AG09309 (cell line): ENCODE results near the gene MEN1.
"Not testable (repeated sequence)": the region's sequence is repeated elsewhere in the genome, so short reads cannot be mapped to it uniquely, and the experiment has no call there.

Source experiments
- DNase-seq: peaks from one replicate; pipeline ENCODE4 v3.0.0-alpha.2; 2010; ENCODE audit warnings: low read depth
- H3K4me3 ChIP-seq: 2 replicates; pipeline ENCODE4 v1.5.1; 2011; ENCODE audit warnings: mild to moderate bottlenecking, low read depth, low read length, moderate library complexity; ENCODE audit not compliant: control insufficient read depth
- TF ChIP-seq, protein P1 (sequence below): IDR thresholded peaks from 2 replicates; pipeline ENCODE4 v1.5.1; 2011; ENCODE audit warnings: mild to moderate bottlenecking, low read depth, low read length, inconsistent platforms; ENCODE audit not compliant: insufficient read depth, control insufficient read depth; ENCODE audit errors: missing control alignments

The MEN1 gene

DNA sequence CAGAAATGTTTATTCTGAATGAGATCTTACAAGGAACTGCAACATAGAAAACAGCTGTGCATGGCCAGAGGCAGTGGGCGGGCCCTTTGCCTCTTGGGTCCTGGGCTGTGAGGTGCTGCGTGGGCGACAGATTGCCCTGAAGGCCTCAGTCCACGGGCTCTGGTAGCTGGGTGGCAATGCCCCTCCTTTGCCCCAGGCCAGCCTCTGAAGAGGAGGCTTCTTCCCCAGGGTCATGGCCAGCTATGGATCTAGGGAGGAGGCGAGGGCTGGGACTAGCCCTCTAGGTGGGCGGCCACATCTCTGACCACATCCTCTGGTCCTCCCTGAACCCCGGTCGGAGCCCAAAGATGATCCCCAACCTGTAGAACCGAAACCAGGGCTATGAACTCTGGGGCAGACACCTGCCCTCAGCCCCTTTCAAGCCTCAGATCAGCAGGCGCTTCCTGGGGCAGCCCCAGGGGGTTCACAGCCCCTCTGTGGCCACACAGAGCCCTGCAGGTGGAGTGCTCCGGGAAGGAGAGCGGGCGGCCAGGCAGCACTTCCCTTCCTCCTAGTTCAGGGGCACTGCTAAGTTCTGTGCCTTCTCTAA, 40.7 kb upstream of the MEN1 start:
- TF ChIP-seq, protein P1, sequence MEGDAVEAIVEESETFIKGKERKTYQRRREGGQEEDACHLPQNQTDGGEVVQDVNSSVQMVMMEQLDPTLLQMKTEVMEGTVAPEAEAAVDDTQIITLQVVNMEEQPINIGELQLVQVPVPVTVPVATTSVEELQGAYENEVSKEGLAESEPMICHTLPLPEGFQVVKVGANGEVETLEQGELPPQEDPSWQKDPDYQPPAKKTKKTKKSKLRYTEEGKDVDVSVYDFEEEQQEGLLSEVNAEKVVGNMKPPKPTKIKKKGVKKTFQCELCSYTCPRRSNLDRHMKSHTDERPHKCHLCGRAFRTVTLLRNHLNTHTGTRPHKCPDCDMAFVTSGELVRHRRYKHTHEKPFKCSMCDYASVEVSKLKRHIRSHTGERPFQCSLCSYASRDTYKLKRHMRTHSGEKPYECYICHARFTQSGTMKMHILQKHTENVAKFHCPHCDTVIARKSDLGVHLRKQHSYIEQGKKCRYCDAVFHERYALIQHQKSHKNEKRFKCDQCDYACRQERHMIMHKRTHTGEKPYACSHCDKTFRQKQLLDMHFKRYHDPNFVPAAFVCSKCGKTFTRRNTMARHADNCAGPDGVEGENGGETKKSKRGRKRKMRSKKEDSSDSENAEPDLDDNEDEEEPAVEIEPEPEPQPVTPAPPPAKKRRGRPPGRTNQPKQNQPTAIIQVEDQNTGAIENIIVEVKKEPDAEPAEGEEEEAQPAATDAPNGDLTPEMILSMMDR: no peak
- no peak overlapping the region for H3K4me3 ChIP-seq
- DNase-seq: no peak

DNA sequence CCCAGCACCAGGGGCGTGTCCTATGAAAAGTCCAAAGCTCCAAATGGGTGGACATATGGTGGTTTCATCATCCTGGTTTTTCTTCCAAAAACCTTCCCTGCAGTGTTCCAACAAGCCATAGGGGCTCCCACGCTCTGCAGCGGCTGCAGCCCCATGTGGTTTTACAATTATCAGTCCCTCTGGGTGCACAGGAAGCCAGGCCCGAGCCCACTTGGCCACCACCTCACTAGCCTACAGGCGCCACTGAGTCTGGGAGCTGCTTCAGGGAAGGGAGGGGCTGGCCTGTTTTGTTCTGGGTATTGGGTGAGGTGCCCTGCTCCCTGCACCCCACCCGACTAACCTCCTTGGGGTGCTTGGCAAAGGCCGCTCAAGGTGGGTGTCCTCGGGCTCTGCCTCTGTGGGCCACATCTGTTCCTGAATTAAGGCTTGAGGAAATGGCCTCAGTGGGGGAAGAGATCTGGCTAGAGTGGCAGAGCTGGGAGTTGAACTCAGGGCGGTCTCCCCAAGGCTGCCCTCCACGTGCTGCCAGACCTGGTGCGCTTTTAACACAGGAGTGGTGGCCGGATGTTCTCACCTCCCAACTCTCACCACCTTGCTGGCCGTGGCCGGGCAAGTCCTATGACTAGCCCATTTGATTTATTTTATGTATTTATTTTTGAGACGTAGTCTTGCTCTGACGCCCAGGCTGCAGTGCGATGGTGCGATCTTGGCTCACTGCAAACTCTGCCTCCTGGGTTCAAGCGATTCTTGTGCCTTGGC, 39.4 kb upstream of the MEN1 start:
- TF ChIP-seq, protein P1: peak; percentile 26
- H3K4me3 ChIP-seq: no peak overlapping the region
- DNase-seq: no peak

DNA sequence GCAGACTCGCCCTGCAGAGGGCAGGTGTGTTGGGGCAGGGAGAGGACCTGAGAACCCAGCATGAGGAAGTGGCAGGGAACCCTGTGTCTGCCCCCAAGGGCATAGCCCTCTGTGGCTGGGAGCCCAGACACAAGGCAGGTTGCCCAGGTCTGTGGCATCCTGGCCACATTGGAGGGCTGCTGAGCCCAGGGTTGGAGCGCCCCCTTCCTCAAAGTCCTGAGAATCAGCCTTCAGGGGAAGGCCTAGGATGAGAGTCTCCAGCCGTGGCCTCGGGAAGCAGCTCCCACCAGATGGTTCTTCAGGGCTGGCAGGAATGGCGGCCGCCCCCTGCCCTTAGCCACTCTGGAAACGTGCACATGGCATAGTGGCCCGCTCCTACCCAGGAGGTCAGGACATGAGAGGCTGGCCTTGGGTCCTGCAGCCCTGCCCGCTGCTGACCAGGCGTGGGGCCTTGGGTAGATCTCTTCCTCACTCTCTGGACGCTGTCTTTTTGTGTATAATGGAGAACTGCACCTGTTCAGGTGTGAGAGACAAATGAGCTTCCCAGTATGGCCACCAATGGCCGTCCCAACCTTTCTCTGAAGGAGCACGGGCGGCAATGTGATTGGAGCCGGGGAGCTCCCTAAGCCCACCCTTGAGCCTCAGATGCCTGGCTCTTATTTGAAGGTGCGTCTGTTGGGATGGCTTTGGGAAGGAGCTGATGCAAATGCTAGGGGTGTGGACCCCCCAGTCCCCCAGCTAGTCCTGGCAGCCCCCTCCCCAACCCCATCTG, 38.7 kb upstream of the MEN1 start:
- no peak overlapping the region for H3K4me3 ChIP-seq
- TF ChIP-seq, protein P1: peak; percentile 2
- no peak for DNase-seq

DNA sequence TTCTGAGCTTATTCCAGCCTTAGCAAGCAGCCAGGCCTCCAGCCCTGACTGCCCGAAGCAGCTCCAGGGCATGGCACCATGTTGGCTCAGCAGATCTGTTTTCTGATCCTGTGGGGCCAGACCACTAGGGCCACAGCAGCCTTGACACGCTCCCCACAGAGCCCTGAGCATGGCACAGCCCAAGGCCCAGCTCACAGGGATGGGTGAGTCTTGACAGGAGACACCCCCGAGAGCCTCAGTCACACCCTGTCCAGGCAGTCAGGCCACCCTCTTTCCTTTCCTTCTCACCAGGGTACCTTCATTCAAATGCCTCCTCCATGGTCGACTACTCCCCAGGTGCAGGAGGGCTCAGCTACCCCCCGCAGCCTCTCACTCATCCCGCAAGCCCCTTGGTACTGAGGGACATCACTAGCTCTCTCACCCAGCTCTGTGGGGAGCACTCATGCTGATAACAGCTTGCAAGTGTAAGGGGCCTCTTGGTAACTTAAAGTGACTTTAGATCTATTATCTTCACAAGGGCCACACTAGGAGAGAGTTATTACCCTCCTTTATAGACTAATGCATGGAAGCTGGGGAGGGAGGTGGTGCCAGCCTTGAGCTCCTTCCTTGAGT, 38.0 kb upstream of the MEN1 start:
- TF ChIP-seq, protein P1: no peak
- H3K4me3 ChIP-seq: no peak overlapping the region
- DNase-seq: no peak

DNA sequence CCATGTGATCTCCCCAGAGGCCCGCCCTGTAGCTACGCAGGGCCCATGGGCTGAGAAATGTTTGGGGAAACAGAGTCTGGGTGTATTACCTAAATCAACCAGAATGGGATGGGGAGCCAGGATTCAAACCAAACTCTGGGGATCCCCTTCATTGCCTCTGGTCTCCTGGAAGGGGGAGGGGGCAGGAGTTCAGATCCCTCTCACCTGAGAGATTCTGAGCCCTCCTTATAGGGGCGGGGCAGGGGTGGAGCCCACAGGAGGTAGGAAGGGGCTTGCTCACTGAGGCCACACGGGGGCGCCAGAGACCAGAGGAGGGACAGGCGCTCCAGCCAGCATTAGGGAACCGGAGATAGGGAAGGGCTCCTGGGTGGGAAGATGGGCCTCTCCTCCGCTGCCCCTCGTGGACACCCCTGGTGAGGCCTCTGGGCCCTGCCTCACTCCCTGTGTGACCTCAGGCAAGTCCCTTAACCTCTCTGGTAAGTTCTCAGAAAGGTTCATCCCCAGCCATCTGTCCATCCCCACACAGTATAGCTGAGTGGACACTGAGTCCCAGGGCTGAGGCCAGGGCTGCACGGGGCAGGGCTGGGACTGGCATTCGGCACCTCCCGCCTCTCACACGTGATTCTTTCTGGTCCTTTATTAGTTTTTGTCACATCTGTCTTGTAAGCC, 36.8 kb upstream of the MEN1 start:
- H3K4me3 ChIP-seq: no peak overlapping the region
- TF ChIP-seq, protein P1: peak; percentile 97
- DNase-seq: no peak

DNA sequence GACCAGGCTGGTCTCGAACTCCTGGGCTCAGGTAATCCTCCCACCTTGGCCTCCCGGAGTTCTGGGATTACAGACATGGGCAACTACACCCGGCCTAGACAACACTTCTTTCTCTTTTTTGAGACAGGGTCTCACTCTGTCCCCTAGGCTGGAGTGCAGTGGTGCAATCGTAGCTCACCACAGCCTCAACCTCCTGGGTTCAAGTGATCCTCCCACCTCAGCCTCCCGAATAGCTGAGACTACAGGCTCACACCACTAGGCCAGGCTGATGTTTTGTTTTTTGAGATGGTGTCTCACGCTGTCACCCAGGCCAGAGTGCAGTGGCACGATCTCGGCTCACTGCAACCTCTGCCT, 35.4 kb upstream of the MEN1 start:
- DNase-seq, H3K4me3 ChIP-seq: not testable (repeated sequence)
